KMS-11 (cell line): ENCODE results near the gene HBZ.

Experiments
- H2AFZ ChIP-seq: fragments of 200-600 bp; sonication (generic); 2 replicates; pipeline ENCODE4 v1.6.1; 2016; ENCODE audit warnings: antibody characterized with exemption, mixed run types, low read depth
- H3K27ac ChIP-seq: fragments of 200-600 bp; sonication (generic); 2 replicates; pipeline ENCODE4 v1.6.1; 2016; ENCODE audit warnings: mild to moderate bottlenecking, mixed run types
- H3K27me3 ChIP-seq: fragments of 200-600 bp; sonication (generic); 2 replicates; pipeline ENCODE4 v1.6.1; 2017; ENCODE audit warnings: mild to moderate bottlenecking, low read depth, mixed run types, moderate library complexity; ENCODE audit not compliant: insufficient read depth
- H3K36me3 ChIP-seq: fragments of 200-600 bp; sonication (generic); 2 replicates; pipeline ENCODE4 v1.6.1; 2017; ENCODE audit warnings: mild to moderate bottlenecking, mixed run types; ENCODE audit not compliant: insufficient read depth
- H3K4me1 ChIP-seq: fragments of 200-600 bp; sonication (generic); 2 replicates; pipeline ENCODE4 v1.6.1; 2016; ENCODE audit warnings: mild to moderate bottlenecking, low read depth, mixed run types; ENCODE audit not compliant: poor library complexity, severe bottlenecking
- H3K4me2 ChIP-seq: fragments of 200-600 bp; sonication (generic); 2 replicates; pipeline ENCODE4 v1.7.0; 2016; ENCODE audit warnings: mild to moderate bottlenecking, mixed run types
- H3K4me3 ChIP-seq: fragments of 200-600 bp; sonication (generic); IDR thresholded peaks from 2 replicates; pipeline ENCODE4 v1.6.1; 2017; ENCODE audit warnings: low read depth, low read length, mixed read lengths; ENCODE audit not compliant: insufficient read depth
- H3K79me2 ChIP-seq: fragments of 200-600 bp; sonication (generic); 2 replicates; pipeline ENCODE4 v1.6.1; 2016; ENCODE audit warnings: low read depth, mixed run types; ENCODE audit not compliant: insufficient read depth
- H3K9ac ChIP-seq: fragments of 200-600 bp; sonication (generic); 2 replicates; pipeline ENCODE4 v1.6.1; 2016; ENCODE audit warnings: mild to moderate bottlenecking, mixed run types
- H4K20me1 ChIP-seq: fragments of 200-600 bp; sonication (generic); 2 replicates; pipeline ENCODE4 v1.6.1; 2016; ENCODE audit warnings: mild to moderate bottlenecking, mixed run types; ENCODE audit not compliant: insufficient read depth
- TF ChIP-seq, protein P1 (sequence below): fragments of 200-600 bp; sonication (generic); conservative IDR thresholded peaks from 2 replicates; pipeline ENCODE4 v1.6.1; 2017; ENCODE audit warnings: low read depth, mild to moderate bottlenecking, antibody characterized with exemption, low read length, moderate library complexity, mixed read lengths

Gene HBZ

DNA sequence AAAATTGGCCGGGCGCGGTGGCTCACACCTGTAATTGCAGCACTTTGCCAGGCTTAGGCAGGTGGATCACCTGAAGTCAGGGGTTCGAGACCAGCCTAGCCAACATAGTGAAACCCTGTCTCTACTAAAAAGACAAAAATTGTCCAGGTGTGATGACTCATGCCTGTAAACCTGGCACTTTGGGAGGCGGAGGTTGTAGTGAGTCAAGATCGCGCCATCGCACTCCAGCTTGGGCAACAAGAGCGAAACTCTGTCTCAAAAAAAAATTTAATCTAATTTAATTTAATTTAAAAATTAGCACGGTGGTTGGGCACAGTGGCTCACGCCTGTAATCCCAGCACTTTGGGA, 26.2 kb downstream of the HBZ start:
- Histone ChIP-seq H3K27me3 (peaks cover 45% of the 10 kb centered on the region), H3K4me2 (no peak overlapping the region), H4K20me1 (no peaks in the 10 kb centered on the region), H3K36me3 (no peaks in the 10 kb centered on the region), H3K79me2 (no peaks in the 10 kb centered on the region), H3K4me1 (peaks cover 10% of the 10 kb centered on the region), H3K9ac (no peak overlapping the region), H2AFZ (no peak overlapping the region), H3K27ac (no peak overlapping the region), H3K4me3 (no peak overlapping the region)
- TF ChIP-seq, protein P1, sequence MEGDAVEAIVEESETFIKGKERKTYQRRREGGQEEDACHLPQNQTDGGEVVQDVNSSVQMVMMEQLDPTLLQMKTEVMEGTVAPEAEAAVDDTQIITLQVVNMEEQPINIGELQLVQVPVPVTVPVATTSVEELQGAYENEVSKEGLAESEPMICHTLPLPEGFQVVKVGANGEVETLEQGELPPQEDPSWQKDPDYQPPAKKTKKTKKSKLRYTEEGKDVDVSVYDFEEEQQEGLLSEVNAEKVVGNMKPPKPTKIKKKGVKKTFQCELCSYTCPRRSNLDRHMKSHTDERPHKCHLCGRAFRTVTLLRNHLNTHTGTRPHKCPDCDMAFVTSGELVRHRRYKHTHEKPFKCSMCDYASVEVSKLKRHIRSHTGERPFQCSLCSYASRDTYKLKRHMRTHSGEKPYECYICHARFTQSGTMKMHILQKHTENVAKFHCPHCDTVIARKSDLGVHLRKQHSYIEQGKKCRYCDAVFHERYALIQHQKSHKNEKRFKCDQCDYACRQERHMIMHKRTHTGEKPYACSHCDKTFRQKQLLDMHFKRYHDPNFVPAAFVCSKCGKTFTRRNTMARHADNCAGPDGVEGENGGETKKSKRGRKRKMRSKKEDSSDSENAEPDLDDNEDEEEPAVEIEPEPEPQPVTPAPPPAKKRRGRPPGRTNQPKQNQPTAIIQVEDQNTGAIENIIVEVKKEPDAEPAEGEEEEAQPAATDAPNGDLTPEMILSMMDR, result no peak

DNA sequence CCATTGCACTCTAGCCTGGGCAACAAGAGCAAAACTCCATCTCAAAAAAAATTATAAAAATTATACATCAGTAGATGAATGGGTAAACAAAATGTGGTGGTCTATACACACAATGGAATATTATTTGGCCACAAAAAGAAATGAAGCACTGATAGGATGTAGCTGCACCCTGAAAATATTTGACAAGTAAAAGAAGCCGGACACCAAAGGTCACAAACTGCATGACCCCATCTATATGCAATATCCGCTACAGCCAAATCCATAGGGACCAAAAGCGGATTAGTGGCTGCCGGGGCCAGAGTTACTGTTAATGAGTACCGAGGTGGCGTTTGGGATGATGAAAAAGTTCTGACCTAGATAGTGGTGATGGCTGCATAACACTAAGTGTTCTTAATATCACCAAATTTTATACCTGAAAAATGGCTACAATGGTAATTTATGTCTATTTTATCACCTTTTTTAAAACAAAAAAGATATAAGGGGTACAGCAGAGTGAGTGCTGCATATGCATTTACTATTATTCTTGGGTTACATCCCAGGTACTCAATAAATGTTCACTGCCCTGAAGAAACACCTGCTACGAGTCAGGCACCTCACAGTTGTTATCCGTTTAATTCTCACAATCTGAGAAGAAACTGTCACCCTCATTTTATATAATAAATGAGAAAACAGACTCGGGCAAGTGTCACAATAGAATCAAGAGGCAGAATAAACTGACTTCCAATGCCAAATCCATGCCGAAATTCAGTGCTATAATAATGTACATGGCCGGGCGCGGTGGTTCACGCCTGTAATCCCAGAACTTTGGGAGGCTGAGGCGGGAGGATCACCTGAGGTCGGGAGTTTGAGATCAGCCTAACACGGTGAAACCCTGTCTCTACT, 27.0 kb downstream of the HBZ start:
- H4K20me1 ChIP-seq, result no peaks in the 10 kb centered on the region
- peaks cover 10% of the 10 kb centered on the region for H3K4me1 ChIP-seq
- peaks cover 43% of the 10 kb centered on the region for H3K27me3 ChIP-seq
- no peak overlapping the region for H3K27ac ChIP-seq
- TF ChIP-seq, protein P1, result no peak
- no peaks in the 10 kb centered on the region for H3K79me2 ChIP-seq
- no peak overlapping the region for H3K9ac ChIP-seq
- no peaks in the 10 kb centered on the region for H3K36me3 ChIP-seq
- H3K4me3 ChIP-seq, result no peak overlapping the region
- no peak overlapping the region for H3K4me2 ChIP-seq
- no peak overlapping the region for H2AFZ ChIP-seq

DNA sequence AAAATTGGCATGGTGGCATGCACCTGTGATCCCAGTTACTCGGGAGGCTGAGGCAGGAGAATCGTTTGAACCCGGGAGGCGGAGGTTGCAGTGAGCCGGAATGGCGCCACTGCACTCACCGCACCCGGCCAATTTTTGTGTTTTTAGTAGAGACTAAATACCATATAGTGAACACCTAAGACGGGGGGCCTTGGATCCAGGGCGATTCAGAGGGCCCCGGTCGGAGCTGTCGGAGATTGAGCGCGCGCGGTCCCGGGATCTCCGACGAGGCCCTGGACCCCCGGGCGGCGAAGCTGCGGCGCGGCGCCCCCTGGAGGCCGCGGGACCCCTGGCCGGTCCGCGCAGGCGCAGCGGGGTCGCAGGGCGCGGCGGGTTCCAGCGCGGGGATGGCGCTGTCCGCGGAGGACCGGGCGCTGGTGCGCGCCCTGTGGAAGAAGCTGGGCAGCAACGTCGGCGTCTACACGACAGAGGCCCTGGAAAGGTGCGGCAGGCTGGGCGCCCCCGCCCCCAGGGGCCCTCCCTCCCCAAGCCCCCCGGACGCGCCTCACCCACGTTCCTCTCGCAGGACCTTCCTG, 27.7 kb downstream of the HBZ start, which contains the start of gene HBQ1:
TSS of gene HBQ1 (plus strand) at position 359 of the 575 bp plus-strand sequence. CDS start at position 387, 28 bp downstream.
- Histone ChIP-seq H3K4me2 (peak within 1 kb of the TSS; percentile 97), H4K20me1 (no peaks in the 10 kb centered on the region), H3K36me3 (no peaks in the 10 kb centered on the region), H3K27ac (no peak within 1 kb of the TSS), H2AFZ (peak within 1 kb of the TSS; percentile 94), H3K4me3 (no peak within 1 kb of the TSS), H3K79me2 (no peaks in the 10 kb centered on the region), H3K9ac (peak within 1 kb of the TSS; percentile 30; the same call in 1 of the 2 replicates), H3K4me1 (peaks cover 10% of the 10 kb centered on the region), H3K27me3 (peaks cover 36% of the 10 kb centered on the region)
- TF ChIP-seq, protein P1, result no peak

DNA sequence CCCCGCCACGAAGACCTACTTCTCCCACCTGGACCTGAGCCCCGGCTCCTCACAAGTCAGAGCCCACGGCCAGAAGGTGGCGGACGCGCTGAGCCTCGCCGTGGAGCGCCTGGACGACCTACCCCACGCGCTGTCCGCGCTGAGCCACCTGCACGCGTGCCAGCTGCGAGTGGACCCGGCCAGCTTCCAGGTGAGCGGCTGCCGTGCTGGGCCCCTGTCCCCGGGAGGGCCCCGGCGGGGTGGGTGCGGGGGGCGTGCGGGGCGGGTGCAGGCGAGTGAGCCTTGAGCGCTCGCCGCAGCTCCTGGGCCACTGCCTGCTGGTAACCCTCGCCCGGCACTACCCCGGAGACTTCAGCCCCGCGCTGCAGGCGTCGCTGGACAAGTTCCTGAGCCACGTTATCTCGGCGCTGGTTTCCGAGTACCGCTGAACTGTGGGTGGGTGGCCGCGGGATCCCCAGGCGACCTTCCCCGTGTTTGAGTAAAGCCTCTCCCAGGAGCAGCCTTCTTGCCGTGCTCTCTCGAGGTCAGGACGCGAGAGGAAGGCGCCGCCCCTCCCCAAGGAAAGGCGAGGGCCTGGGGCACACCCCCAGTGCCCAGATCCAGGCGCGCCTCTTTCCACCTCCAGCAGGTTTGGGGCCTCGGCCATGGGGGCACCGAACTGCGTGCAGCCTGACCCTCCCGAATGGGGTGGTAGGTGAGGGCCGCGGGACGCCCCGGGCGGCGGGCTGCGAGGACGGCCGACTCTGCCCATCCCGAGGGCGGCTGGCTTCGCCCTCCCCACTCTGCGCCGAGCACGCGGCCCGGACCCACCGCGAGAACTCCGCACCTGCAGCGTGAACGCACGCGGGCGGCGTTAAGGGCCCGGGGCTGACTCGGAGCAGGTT, 28.5 kb downstream of the HBZ start:
- H2AFZ ChIP-seq, result peak overlapping the region; percentile 94

More for the DNA sequence above, 28.5 kb downstream of the HBZ start:
- Histone ChIP-seq H3K27me3 (peaks cover 31% of the 10 kb centered on the region), H3K79me2 (no peaks in the 10 kb centered on the region), H3K36me3 (no peaks in the 10 kb centered on the region), H3K27ac (no peak overlapping the region), H3K4me1 (peaks cover 10% of the 10 kb centered on the region), H3K9ac (peak overlapping the region; percentile 30; the same call in 1 of the 2 replicates), H3K4me3 (no peak overlapping the region), H3K4me2 (peak overlapping the region; percentile 97), H4K20me1 (no peaks in the 10 kb centered on the region)
- TF ChIP-seq, protein P1, result no peak
